NCI-H128 (cell line): ENCODE results near the gene FSIP1.

Experiments used
- DNase-seq: peaks from one replicate; lab custom pipeline; 2025; ENCODE audit not compliant: unreplicated experiment; lab: John Stamatoyannopoulos, UW

Gene FSIP1

DNA sequence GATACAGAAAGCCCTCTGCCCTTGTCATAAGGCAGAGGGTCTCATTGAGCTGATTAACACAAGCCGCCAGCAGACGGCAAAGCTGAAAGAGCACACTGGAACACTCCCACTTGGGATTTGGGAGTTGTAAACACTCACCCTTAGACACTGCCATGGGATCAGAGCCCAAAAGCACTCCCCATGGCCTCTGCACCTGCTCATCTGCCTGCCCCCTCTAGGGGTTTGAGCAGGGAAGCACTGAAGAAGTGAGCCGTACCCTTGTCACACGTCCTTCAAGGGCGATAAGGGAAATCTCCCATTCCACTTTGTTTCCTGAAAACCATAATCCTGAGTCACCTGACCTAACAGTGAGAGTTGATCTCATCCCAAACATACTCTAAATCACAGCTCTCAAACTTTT lies 14.7 kb downstream of the FSIP1 start:
- DNase-seq = no peak

- DNase-seq = no peak
Measured at GRCh38 chr15:39761006-39761405, 21.6 kb downstream of the FSIP1 start.

- peak; percentile 25 for DNase-seq
Measured at GRCh38 chr15:39756806-39757522, 25.7 kb downstream of the FSIP1 start.

DNA sequence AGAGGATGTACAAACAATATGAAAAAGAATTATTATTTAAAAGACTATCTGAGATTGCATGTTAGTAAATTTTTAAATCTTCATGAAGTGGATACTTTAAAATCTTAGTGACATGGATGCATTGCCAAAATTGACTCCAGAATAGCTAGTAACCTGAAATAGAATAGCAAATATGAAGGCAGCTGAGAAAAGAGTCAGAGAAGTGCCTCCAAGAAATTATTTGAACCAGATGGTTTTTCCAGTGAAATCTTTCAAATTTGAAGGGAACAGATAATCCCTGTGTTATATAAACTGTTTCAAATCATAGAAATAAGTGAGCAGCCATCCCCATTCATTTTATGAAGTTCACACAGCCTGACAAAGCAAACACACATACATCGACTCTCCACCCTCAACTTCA lies 29.6 kb downstream of the FSIP1 start:
- no peak for DNase-seq

DNA sequence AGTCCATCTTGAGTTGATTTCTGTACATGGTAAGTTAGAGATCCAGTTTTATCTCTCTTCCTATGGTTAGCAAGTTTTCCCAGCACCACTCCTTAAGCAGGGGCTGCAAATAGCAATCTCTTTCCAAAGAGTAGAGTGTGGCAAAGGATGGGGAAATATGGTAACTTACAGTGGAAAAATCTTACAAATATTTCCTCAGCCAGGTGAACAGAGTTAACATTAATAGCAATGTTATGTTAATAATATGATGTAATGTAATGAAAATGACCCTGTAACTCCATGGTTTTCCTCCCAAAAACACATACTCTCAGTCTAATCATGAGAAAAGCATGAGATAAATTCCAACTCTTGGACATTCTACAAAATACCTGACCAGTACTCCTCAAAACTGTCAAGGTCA lies 30.4 kb downstream of the FSIP1 start:
- no peak for DNase-seq

DNA sequence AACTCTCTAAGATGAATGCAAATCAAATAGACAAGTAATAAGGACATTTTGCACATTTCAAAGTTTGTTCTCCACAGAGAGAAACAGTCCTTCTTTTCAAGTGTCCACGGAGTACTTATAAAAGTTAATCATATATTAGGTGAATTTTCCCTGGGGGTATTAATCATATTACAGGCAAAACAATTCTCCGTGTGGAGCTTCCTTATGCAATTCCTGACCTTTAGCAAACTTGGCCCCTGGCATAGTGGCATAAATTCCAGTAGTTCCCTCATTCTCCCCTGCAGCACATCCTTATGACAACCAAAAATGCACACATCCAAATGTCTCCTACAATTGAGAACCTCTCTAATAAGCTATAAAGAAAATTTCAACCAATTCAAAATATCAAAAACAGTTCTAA lies 34.4 kb downstream of the FSIP1 start:
- no peak for DNase-seq

GRCh38 chr15:39747326-39747725 lies 35.3 kb downstream of the FSIP1 start:
- no peak for DNase-seq

- DNase-seq = no peak
Measured at GRCh38 chr15:39746714-39747276, 35.8 kb downstream of the FSIP1 start.

DNA sequence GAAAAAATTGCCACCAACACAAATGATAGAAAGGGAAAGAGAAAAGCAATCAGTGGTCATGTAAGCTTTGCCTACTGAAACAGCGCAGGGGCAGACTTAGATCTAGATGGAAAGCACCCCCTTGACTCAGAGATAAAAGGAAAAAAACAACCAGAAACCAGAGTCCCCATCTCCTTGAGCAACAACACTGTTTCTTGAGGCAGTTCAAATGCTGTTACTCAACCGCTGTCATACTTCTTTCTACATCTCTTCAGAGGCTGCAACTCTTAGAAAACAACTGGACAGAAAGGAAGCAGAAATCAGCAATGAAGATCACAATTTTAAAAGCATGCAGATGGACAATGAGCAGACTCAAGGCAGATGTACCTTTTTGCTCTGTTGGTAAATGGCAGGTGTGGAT lies 36.5 kb downstream of the FSIP1 start:
- DNase-seq = no peak

- DNase-seq = no peak
Measured at GRCh38 chr15:39745415-39745814, 37.2 kb downstream of the FSIP1 start.

- DNase-seq = no peak
Measured at GRCh38 chr15:39744334-39745103, 38.1 kb downstream of the FSIP1 start.

- no peak for DNase-seq
Measured at GRCh38 chr15:39743611-39744010, 39.0 kb downstream of the FSIP1 start.

DNA sequence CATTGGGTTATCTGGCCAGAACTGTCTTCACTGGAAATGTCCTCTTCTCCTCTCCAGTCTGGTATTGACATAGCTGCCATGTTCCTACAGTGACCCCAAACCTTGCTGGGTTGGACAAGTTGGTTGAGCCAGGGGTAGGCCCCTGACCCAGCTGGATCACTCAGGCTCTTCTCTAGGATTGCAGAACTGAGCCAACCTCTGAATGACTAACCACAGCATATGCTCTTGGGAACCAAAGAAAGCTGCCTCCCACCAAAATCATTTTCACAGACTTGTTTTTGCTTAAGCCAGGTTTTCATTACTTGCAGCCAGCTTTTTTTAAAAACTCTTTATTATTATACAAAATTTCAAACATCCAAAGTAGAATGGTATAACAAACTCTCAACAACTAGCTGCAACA lies 41.4 kb downstream of the FSIP1 start:
- DNase-seq = no peak

GRCh38 chr15:39738998-39739397 lies 43.6 kb downstream of the FSIP1 start:
- DNase-seq = no peak

- DNase-seq = no peak
Measured at GRCh38 chr15:39737196-39737550, 45.5 kb downstream of the FSIP1 start.

DNA sequence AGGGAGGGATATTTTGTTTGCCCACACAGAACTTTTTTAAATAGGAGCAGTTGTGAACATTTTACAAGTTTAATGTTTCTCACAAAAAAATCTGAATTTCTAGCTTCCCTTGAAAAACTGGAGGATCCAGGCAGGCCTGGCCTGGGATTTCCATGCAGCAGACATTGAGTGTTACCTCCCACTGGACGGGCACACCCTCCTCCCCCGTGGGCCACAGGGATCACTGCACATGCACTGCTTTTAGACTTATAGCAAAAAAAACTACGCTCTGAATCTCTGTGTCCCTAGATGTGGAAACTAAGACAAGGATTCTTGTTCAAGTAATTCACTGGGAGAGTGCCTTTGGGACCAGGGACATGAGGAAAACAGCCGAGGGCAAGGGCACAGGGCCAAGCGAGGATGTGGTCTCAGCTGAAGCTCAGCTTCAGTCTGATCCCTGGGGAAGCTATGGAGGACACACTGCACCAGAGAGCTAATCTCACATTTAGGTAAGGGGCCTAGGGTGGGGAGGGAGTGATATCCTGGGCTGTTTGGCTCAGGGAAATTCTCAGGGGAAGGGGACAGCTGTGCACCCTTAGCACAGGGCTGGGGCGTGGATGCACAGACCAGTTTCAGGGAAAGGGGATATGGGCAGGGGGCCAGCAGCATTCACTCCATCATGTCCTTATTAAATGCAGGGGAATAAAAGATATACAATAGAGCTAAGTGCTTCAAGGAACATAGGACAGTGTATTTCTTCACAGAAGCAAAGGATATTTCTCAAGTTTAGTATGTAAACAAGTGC lies 46.0 kb downstream of the FSIP1 start:
- DNase-seq = no peak

DNA sequence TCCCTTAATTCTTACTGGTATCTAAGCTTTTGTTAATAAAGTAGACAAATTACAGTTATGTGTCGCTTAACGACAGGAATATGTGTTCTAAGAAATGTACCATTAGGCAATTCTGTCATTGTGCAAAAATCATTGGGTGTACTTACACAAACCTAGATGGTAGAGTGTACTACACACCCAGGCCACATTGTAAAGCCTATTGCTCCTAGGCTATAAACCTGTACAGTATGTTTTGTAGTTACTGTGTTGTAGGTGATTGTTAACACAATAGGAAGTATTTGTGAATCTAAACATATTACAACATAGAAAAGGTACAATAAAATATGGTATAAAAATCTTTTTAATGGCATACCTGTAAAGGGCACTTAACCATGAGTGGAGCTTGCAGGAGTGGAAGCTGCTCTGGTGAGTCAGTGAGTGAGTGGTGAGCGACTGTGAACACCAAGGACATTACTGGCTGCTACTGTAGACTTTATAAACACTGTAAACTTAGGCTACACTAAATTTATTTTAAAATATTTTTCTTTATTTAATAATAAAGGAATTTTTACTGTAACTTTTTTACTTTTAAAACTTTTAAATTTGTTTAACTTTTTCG lies 47.4 kb downstream of the FSIP1 start:
- DNase-seq = no peak

- DNase-seq = no peak
Measured at GRCh38 chr15:39731266-39731665, 51.4 kb downstream of the FSIP1 start.

DNA sequence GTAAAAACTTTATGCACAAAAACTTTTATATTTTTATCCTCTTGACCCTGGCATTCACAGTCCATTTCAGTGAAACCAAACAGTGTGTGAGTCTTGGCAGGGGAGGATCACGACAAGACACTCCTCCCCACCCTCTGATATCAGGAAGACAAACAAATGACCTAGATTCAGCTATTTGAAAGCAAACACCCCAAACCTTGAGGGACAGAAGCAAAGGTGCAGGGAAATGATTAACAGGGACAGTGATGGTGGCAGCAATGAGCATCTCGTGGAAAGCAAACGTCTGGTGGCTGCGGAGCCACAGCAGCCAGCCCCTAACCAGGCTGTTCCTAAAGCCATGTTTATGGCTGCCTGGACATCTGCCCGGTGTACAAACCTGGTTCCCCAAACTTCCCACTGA lies 52.1 kb downstream of the FSIP1 start:
- DNase-seq = no peak

DNA sequence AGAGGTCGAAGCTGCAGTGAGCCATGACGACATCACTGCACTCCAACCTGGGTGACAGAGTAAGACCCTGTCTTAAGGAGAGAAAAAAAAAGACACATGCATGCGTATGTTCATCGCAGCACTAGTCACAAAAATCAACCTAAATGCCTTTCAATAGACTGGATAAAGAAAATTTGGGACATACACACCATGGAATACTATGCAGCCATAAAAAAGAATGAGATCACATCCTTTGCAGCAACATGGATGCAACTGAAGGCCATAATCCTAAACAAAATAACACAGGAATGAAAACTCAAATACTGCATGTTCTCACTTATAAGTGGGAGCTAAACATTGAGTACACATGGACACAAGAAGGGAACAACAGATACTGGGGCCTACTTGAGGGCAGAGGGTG lies 53.1 kb downstream of the FSIP1 start:
- no peak for DNase-seq

- no peak for DNase-seq
Measured at GRCh38 chr15:39728845-39729244, 53.8 kb downstream of the FSIP1 start.
